ENCODE measurements around the gene WNT2B. TPM values are rescaled to one million over a fixed set of nuclear protein-coding genes. Genes with fewer than 3 reads are reported as not detected.

Gene WNT2B
- total and polyA plus RNA-seq, 2 of the 8 experiments (the other 6 are each of a cell fraction or from before 2014, with no cell fraction given): 0.33 to 2.0 TPM

DNA sequence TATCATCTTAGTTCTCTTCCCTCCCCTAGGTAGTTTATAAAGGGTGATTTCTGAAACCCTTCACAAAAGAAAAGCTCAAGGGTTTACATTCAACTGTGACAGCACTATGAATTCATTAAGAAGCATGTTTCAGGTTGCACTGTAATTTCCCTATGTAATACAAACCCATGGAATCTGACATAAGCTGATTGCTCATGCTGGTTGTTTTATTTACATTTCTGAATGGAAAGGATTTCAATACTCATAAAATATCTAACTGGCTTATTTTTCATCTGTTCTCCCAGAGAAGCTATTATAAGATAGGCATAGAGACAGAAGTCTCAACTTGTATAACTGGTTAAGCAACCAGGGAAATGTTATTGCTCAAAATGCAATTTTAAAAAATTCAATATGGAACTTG, 20.5 kb downstream of the WNT2B start:
- Histone ChIP-seq H3K36me3 (ENCODE audit: control insufficient read depth in 2 of 4, insufficient read depth in 4 of 4, low read length in 3 of 4) (no peaks in the 10 kb centered on the region), H3K79me2 (ENCODE audit: control insufficient read depth in 1 of 2, insufficient read depth in 2 of 2, low read length in 2 of 2) (no peaks in the 10 kb centered on the region), H3K79me1 (ENCODE audit: low read depth, low read length) (no peaks in the 10 kb centered on the region), H3K18ac (ENCODE audit: extremely low read depth, low read length) (no peak overlapping the region), H3K23ac (ENCODE audit: insufficient read length) (no peak overlapping the region), H3K14ac (ENCODE audit: insufficient read length) (no peak overlapping the region), H2BK5ac (ENCODE audit: low read depth, low read length) (no peak overlapping the region), H3K4me1 (replicated peaks in 1 of 4; ENCODE audit: control insufficient read depth in 3 of 4, insufficient read depth in 4 of 4, low read length in 3 of 4) (peaks cover 7 to 12% (median 9%) of the 10 kb centered on the region in 4 experiments; a peak in 6 of 7 replicates), H3K27ac (ENCODE audit: low read depth, low read length) (no peak overlapping the region), H4K5ac (ENCODE audit: insufficient read length, low read depth, low read length) (no peak overlapping the region), H3K27me3 (replicated peaks in 1 of 4; ENCODE audit: control insufficient read depth in 3 of 4, extremely low read depth in 1 of 4, insufficient read depth in 3 of 4, low read length in 3 of 4) (no peaks in the 10 kb centered on the region), H2BK120ac (replicated peaks; ENCODE audit: low read depth, low read length) (no peak overlapping the region), H2AFZ (ENCODE audit: low read length) (no peak overlapping the region), H3K4ac (replicated peaks; ENCODE audit: insufficient read length, low read depth, low read length) (no peak overlapping the region), H3K9me3 (ENCODE audit: insufficient read depth in 2 of 2, low read depth in 1 of 2, low read length in 1 of 2) (no peaks in the 10 kb centered on the region), H3K23me2 (ENCODE audit: low read depth, low read length) (no peaks in the 10 kb centered on the region), H3K56ac (replicated peaks; ENCODE audit: insufficient read length, low read depth, low read length) (no peak overlapping the region), H4K20me1 (replicated peaks in 1 of 2; ENCODE audit: control insufficient read depth in 1 of 2, insufficient read depth in 2 of 2, low read length in 2 of 2) (no peaks in the 10 kb centered on the region), H4K91ac (replicated peaks; ENCODE audit: insufficient read length, low read length) (no peak overlapping the region), H4K8ac (ENCODE audit: extremely low read depth, insufficient read depth, low read length) (no peak overlapping the region), H3K4me2 (ENCODE audit: insufficient read depth in 1 of 2, low read depth in 2 of 2, low read length in 2 of 2) (no peak overlapping the region), H2AK5ac (ENCODE audit: low read depth, low read length) (no peak overlapping the region), H2BK15ac (ENCODE audit: low read length) (no peak overlapping the region), H2BK12ac (ENCODE audit: low read depth, low read length) (no peak overlapping the region), H3K9ac (replicated peaks in 1 of 4; ENCODE audit: extremely low read depth in 1 of 4, low read depth in 3 of 4, low read length in 3 of 4) (no peak overlapping the region), H3K4me3 (ENCODE audit: extremely low read depth in 1 of 4, insufficient read depth in 2 of 4, low read depth in 3 of 4, low read length in 4 of 4) (no peak overlapping the region), H2BK20ac (ENCODE audit: low read length) (no peak overlapping the region)
- FAIRE-seq: no peak
- no peak for DNase-seq (ENCODE audit: low read depth in 1 of 2, low spot score in 2 of 2)
- ChIA-PET POLR2A (ENCODE audit: partially characterized antibody) (no interaction called here), CTCF (ENCODE audit: partially characterized antibody) (interaction anchor here (0.6 to 1.0 kb wide), 4 partner anchors 13 to 451 kb away, joined by 3 read pairs; no protein-coding TSS in a partner anchor)
- TF ChIP-seq SUZ12 (IDR thresholded peaks at IDR 0.05; ENCODE audit: low read length): no peak
